Keratinocyte (primary cell): ENCODE data around the gene BSX. TPM values are rescaled to one million over a fixed set of nuclear protein-coding genes. Genes with fewer than 3 reads are reported as not detected.

Experiments
- DNase-seq: peaks from one replicate; pipeline ENCODE4 v3.0.0-alpha.2; 2011; ENCODE audit warnings: low read depth, missing footprints, low spot score
- FAIRE-seq: peaks from 2 replicates; lab custom pipeline; 2011; peaks lifted over from hg19 to GRCh38; lab: Jason Lieb, UNC
- H2AFZ ChIP-seq: 2 replicates; pipeline ENCODE4 v1.6.0; 2012; ENCODE audit warnings: low read length, control low read depth, inconsistent platforms; ENCODE audit not compliant: control insufficient read depth
- H3K27ac ChIP-seq: 2 replicates; pipeline ENCODE4 v1.5.1; 2011; ENCODE audit warnings: low read length; ENCODE audit not compliant: control insufficient read depth, insufficient read depth
- H3K27me3 ChIP-seq: 3 replicates; pipeline ENCODE4 v1.6.0; 2011; ENCODE audit warnings: low read length; ENCODE audit not compliant: control insufficient read depth, insufficient read depth; ENCODE audit errors: extremely low read depth
- H3K36me3 ChIP-seq, 2 experiments: 2 replicates in 1 of 2; 3 replicates in 1 of 2; pipeline ENCODE4 v1.5.1; 2011; ENCODE audit warnings: low read length in 2 of 2, mild to moderate bottlenecking in 1 of 2; ENCODE audit not compliant: control insufficient read depth in 2 of 2, insufficient read depth in 2 of 2; ENCODE audit errors: extremely low read depth in 1 of 2
- H3K4me1 ChIP-seq: 3 replicates; pipeline ENCODE4 v1.5.1; 2011; ENCODE audit warnings: low read length; ENCODE audit not compliant: control insufficient read depth, insufficient read depth; ENCODE audit errors: extremely low read depth
- H3K4me2 ChIP-seq: 3 replicates; pipeline ENCODE4 v1.6.0; 2011; ENCODE audit warnings: low read depth, low read length; ENCODE audit not compliant: control insufficient read depth, insufficient read depth; ENCODE audit errors: extremely low read depth
- H3K4me3 ChIP-seq, 3 experiments: fragments of 200-600 bp in 1 of 3; sonication (generic) in 1 of 3; 2 replicates in 2 of 3; 3 replicates in 1 of 3; pipeline ENCODE4 v1.5.1; 2011 to 2016; ENCODE audit warnings: low read length in 3 of 3, mild to moderate bottlenecking in 3 of 3, control low read depth in 2 of 3, inconsistent platforms in 1 of 3, low read depth in 1 of 3, mixed read lengths in 1 of 3, mixed run types in 1 of 3, moderate library complexity in 1 of 3; ENCODE audit not compliant: control insufficient read depth in 2 of 3, insufficient read depth in 2 of 3; ENCODE audit errors: extremely low read depth in 1 of 3
- H3K79me2 ChIP-seq: 2 replicates; pipeline ENCODE4 v1.6.0; 2012; ENCODE audit warnings: low read length; ENCODE audit not compliant: control insufficient read depth, insufficient read depth
- H3K9ac ChIP-seq: 3 replicates; pipeline ENCODE4 v1.6.0; 2011; ENCODE audit warnings: low read length; ENCODE audit not compliant: control insufficient read depth, insufficient read depth; ENCODE audit errors: extremely low read depth
- H3K9me1 ChIP-seq: 3 replicates; pipeline ENCODE4 v1.6.0; 2011; ENCODE audit warnings: low read length; ENCODE audit not compliant: control insufficient read depth, insufficient read depth; ENCODE audit errors: extremely low read depth
- H3K9me3 ChIP-seq: 2 replicates; pipeline ENCODE4 v1.5.1; 2012; ENCODE audit warnings: low read depth, low read length; ENCODE audit not compliant: control insufficient read depth
- H4K20me1 ChIP-seq: 3 replicates; pipeline ENCODE4 v1.6.0; 2011; ENCODE audit warnings: low read length; ENCODE audit not compliant: control insufficient read depth, insufficient read depth; ENCODE audit errors: extremely low read depth
- CTCF ChIP-seq, 3 experiments: IDR thresholded peaks in 1 of 3; conservative IDR thresholded peaks in 1 of 3; optimal IDR thresholded peaks in 1 of 3; 2 replicates in 2 of 3; 3 replicates in 1 of 3; pipeline versions ENCODE3 to v1.5.1; 2011; ENCODE audit warnings: low read length in 3 of 3, mild to moderate bottlenecking in 3 of 3, moderate library complexity in 2 of 3, control low read depth in 1 of 3, inconsistent platforms in 1 of 3; ENCODE audit not compliant: insufficient read depth in 2 of 3; ENCODE audit errors: extremely low read depth in 1 of 3
- EZH2 ChIP-seq: IDR thresholded peaks from one replicate; pipeline ENCODE4 v1.6.1; 2012; ENCODE audit warnings: inconsistent platforms, mild to moderate bottlenecking, low read length, moderate library complexity
- dilution Hi-C: fragments of 300-500 bp; cut with MboI; formaldehyde crosslinking; loops from one replicate; pipeline ENCODE4 v1.7.0; 2020; ENCODE audit warnings: low sequenced_read_pairs; ENCODE audit not compliant: extremely low pct_ligation_motif_present
- polyA plus RNA-seq, 5 experiments: library from polyadenylated mRNA; depleted of rRNA in 3 of 5; stranded (reverse) in 3 of 5; stranded (forward) in 1 of 5; unstranded in 1 of 5; fragments of >200 nt; gene quantifications; 1 replicate in 1 of 5; 2 replicates in 3 of 5; 3 replicates in 1 of 5; pipeline versions ENCODE4 v1.2.1 to v1.2.3, GENCODE V29; 2011 to 2012; ENCODE audit warnings: missing spikeins in 2 of 5, low read depth in 1 of 5, low replicate concordance in 1 of 5

Gene BSX
- polyA plus RNA-seq, 1 donor (not counting 4 experiments of a cell fraction or from before 2014, with no cell fraction given): not detected

- Histone ChIP-seq H3K79me2 (no peaks in the 10 kb centered on the region), H3K27ac (no peak overlapping the region), H2AFZ (no peak overlapping the region), H3K9ac (no peak overlapping the region), H3K9me3 (no peaks in the 10 kb centered on the region), H3K9me1 (no peaks in the 10 kb centered on the region), H4K20me1 (peaks cover 8% of the 10 kb centered on the region), H3K36me3 (no peaks in the 10 kb centered on the region), H3K4me1 (no peaks in the 10 kb centered on the region), H3K4me2 (no peak overlapping the region), H3K27me3 (peaks cover 82% of the 10 kb centered on the region), H3K4me3 (no peak overlapping the region)
- dilution Hi-C loops: no loop called here
- FAIRE-seq: no peak
- no peak for TF ChIP-seq CTCF (optimal IDR thresholded peaks at IDR 0.05 in 1 of 3, IDR thresholded peaks at IDR 0.05 in 1 of 3, conservative IDR thresholded peaks at IDR 0.05 in 1 of 3; ENCODE audit: extremely low read depth in 1 of 3, insufficient read depth in 2 of 3, low read length in 3 of 3)
- TF ChIP-seq EZH2: peak; percentile 65
- no peak for DNase-seq
These were observed 4.7 kb downstream of the BSX start for GRCh38 chr11:122976734-122977469.

- no peak overlapping the region for H3K27ac ChIP-seq
- FAIRE-seq (no peak), DNase-seq (no peak)
- no peak overlapping the region for H3K4me3 ChIP-seq
- H3K27me3 ChIP-seq: peaks cover 77% of the 10 kb centered on the region
- no peaks in the 10 kb centered on the region for H3K4me1 ChIP-seq
- no peaks in the 10 kb centered on the region for H3K36me3 ChIP-seq
- H4K20me1 ChIP-seq: peaks cover 8% of the 10 kb centered on the region
- no peak overlapping the region for H3K9ac ChIP-seq
- H2AFZ ChIP-seq: no peak overlapping the region
- H3K4me2 ChIP-seq: no peak overlapping the region
- dilution Hi-C loops: no loop called here
- H3K79me2 ChIP-seq: no peaks in the 10 kb centered on the region
- H3K9me3 ChIP-seq: no peaks in the 10 kb centered on the region
- H3K9me1 ChIP-seq: no peaks in the 10 kb centered on the region
- TF ChIP-seq EZH2: no peak
- TF ChIP-seq CTCF (optimal IDR thresholded peaks at IDR 0.05 in 1 of 3, IDR thresholded peaks at IDR 0.05 in 1 of 3, conservative IDR thresholded peaks at IDR 0.05 in 1 of 3; ENCODE audit: extremely low read depth in 1 of 3, insufficient read depth in 2 of 3, low read length in 3 of 3): no peak
These were observed 5.4 kb downstream of the BSX start for GRCh38 chr11:122976061-122976733.
